HG02970 (cell line): Measurements from ENCODE around the gene NAT16.

Source experiments
- ATAC-seq: cut with Tn5 transposase; IDR thresholded peaks from one replicate; pipeline ENCODE4 v1.9.1; 2021; ENCODE audit warnings: mild to moderate bottlenecking, moderate library complexity, moderate number of reproducible peaks; ENCODE audit not compliant: unreplicated experiment, low FRiP score

Gene NAT16

DNA sequence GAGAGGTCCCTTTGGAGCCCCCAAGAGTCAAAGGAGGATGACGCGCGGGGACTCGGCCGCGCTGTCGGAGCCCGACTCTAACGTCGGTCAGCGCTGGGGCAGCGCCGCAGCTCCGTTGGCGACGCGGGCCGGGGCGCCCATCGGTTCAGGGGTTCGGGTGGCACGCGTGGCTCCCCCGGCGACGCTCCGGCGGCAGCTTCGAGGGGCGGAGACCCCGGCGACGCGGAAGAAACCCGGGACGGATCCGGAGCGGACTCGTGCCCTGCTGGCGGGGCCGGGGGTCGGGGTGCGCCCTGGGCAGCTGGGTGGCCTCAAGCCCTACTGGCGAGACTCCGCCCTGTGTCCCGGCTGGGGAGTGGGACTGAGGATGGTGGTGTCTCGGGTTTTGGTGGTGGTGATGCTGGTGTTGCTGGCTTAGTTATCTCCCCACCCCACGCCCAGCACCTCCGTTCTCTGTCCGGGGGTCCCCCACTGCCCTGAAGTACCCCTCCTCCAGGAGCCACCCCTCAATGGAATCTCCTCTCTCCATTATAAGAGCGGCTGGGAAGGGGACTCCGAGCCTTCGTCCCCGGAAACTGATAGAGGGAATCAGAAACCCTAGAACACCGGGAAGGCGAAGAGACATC lies at the start of gene NAT16:
TSS of gene NAT16 (minus strand) at position 164 of the 626 bp plus-strand sequence. CDS start 5,486 bp downstream, outside the sequence.
- no peak for ATAC-seq

DNA sequence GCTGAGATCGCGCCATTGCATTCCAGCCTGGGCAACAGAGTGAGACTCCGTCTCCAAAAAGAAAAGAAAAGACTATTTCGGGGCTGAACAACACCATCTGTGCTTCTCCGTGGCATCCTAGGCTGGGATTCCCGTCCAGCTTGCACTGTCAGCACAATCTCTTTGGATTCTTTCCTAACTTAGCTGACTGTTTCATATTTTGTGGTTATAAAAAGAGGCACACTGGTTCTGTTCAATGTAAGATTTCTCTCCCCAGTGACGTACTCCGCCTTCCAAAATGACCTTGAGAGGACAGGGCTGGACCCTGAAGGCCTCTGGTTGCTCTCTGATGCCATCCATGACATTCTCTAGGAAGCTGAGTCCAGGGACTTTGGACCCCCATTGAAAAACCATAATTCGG lies 46.6 kb upstream of the NAT16 start:
- no peak for ATAC-seq

DNA sequence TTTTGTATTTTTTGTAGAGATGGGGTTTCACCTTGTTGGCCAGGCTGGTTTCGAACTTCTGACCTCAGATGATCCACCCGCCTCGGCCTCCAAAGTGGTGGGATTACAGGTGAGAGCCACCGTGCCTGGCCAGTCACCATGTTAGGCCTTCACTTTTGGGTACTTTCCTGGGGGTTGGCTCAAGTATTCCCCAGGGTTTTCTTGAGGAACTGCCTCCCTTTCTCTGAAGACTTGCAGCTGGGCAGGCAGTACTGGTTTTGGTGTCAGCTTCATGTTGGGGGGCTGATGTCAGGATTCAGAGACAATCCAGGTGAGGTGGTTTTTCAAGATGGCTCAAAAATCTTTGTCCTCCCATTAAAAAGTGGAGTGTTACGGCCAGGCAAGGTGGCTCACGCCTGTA lies 45.6 kb upstream of the NAT16 start:
- ATAC-seq: no peak

DNA sequence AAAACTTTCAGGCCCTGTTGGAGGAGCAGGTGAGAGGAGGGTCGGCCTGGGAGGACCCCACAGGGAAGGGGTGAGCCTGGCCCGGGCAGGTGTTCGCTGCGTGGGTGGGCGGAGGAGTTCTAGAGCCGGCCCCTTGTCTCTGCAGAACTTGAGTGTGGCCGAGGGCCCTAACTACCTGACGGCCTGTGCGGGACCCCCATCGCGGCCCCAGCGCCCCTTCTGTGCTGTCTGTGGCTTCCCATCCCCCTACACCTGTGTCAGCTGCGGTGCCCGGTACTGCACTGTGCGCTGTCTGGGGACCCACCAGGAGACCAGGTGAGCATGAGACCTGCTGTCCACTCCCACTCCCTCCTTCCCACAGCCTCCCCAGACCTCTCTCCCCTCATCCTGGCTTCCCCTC lies 43.4 kb upstream of the NAT16 start:
- no peak for ATAC-seq

DNA sequence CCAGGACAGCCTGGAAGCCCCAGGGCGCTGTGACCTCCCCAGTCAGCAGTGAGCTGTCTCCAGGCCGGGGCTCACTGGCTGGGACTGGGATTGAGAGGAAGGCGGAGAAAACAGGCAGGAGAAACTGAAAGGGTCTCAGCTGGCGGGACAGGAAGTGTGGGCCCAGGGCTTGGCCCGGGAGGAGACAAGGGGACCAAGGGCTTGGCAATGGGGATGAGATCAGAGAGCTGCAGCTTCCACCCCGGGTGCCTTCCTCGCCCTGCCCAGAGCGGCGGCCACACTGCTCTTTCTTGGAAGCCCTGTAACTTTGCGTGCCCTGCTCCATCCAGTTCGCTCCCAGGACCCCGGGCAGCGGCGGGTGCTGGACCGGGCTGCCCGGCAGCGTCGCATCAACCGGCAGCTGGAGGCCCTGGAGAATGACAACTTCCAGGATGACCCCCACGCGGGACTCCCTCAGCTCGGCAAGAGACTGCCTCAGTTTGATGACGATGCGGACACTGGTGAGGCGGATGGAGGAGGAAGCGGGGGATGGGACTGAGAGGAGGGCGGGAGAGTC lies 42.3 kb upstream of the NAT16 start:
- no peak for ATAC-seq

DNA sequence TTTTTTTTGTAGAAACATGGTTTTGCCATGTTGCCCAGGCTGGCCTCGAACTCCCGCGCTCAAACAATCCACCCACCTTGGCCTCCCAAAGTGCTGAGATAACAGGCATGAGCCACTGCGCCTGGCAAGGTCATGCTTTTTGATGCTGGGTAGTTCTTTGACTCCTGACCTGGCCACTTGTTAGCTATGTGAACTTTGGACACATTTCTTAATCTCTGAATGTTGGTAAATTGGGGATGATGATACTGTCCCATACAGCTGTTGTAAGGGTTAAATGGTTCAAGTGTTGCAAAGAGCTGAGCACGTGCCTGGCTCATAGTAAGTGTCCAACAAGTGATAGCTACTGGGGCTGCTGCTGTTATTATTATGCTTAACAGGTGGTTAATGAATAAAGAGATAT lies 40.2 kb upstream of the NAT16 start:
- ATAC-seq: no peak

DNA sequence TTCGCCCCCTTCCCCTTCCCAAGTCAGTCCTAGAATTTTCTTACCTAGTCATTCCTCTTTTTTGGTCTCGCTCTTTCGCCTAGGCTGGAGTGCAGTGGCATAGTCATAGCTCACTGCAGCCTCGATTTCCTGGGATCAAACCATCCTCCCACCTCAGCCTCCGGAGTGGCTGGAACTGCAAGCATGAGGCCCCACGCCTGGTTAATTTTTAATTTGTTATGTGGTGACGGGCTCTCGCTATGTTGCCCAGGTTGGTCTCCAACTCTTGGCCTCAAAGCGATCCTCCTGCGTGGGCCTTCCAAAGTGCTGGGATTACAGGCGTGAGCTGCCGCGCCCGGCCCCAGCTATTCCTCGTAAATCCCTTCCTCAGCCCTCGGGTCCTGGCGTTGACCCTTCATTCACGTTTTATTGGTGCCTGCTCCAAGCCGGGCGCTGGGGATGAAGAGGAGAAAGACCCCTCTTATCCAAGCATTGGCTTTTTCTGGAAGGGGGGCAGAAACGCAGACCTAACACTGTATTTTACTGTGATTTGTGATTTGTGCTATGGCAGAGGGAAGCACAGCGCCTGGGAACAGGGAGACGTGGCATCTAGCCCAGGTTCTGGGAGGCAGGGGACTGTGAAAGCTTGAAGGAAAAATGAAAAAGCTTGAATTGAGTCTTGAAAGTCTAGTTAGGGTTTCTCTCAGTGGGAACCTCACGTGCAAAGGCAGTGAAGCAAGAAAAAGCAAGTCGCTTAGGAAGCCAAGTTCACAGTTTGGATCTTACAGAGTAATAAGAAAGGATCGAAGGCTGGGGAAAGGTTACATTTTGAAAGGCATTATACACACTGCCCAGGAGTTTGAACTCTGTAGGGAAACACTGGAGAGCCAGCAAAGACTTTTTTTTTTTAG lies 38.4 kb upstream of the NAT16 start:
- peak; percentile 22 for ATAC-seq

DNA sequence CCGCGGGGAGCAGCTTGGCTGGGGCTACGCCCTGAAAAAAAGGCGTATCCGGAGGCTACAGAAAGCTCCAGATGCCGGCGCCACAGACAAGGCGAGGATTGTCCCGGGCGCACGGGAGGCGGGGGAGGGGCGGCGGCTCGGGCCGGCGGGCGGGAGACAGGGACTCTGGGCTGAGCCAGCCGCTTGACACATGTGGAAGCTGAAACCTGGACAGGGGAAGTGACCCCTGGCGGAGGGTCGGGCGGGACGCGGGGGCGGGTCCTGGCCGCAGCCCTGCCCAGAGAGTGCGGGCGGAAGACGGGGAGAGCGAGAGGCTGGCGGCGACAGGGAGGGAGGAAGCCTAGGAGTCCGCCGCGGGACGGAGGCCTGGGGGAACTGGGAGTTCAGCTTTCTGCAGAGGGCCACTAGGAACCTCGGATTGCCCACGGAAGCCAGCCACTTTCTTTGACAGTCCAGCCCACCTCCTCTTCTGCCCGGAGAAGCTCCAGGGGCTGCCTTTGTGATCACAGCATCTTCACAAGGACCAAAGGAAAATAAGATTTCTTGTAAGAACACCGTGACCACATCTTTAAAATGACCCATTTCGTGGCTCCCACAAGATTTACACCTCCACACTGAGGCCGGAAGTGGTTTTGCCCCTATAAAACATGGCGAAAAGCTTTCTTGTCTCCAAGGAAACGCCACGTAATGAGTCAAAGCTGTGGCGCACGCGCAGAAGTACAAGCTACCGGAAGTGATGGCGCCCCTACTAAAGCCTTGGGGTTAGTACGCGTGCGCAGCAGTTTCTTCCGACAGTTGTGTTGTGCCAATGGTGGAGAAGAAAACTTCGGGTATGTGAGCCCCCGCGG lies 37.5 kb upstream of the NAT16 start, which contains the start of the genes PLOD3 and ZNHIT1:
TSS of gene PLOD3 (minus strand) at position 194 of the 848 bp plus-strand sequence. CDS start 307 bp downstream, outside the sequence.
TSS of gene ZNHIT1 (plus strand) at position 778 of the 848 bp plus-strand sequence. CDS start at position 809, 31 bp downstream.
- peak; percentile 71 for ATAC-seq

DNA sequence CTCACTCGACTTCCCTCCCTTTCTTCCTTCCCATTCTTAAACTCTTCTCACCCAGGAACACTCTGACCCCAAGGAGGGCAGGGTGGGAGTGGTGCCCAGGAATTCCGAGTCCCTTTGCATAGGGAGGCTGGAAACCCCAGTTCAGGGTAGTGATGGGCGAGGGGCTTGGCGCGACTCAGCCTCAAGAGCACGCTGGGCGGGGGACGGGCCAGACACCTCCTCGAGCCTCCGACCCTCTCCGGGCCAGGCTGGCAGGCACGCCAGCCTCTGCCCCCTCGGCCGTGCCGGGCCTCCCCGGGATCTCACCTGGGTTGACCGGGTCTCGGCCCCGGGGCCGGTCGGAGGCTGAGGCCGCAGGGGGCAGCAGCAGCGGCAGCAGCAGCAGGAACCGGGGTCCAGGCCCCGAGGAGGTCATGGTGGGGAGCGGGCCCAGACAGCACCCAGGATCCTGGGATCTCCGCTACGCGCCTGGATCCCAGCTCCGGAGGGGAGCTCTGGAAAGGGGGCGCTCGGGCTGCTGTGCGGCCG lies 36.8 kb upstream of the NAT16 start:
- ATAC-seq: peak; percentile 14

DNA sequence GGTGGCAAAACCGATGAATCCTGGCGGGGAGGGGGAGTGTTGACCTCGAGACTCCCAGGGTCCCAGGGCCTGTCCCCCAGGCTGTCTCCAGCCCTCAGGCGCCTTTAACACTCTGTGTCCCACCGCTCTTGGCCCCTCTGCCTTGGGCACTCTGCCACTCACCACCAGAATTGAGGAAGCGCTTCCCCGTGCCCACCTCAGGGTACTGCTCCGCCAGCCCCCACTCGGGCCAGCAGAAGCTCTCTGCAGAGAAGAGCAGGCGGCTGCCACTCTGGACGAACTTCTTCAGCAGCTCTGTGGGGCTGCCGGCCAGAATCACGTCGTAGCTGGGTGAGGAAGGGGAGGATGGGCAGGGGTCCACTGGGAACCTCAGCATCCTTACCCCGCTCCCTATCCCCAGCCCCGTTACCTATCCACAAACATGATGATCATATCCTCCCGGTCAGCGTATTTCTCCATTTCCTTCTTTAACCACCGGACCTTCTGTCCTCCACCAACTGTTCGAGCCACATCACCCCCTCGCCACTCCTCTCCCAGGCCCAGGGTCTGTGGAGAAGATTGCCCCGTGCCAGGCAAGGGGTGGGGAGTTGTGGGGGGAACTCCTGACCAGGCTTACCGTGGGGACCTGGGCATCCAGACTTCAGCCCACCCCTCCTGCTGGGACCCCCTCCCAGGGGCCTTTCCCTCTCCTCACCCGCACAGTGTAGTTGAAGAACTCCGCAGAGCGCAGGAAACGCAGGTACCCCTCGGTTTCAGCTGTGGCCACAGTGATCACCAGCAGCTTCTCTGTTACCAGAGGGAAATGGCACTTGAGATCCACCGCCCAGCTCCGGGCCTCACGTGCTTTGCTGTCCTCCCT lies 36.1 kb upstream of the NAT16 start:
- no peak for ATAC-seq

DNA sequence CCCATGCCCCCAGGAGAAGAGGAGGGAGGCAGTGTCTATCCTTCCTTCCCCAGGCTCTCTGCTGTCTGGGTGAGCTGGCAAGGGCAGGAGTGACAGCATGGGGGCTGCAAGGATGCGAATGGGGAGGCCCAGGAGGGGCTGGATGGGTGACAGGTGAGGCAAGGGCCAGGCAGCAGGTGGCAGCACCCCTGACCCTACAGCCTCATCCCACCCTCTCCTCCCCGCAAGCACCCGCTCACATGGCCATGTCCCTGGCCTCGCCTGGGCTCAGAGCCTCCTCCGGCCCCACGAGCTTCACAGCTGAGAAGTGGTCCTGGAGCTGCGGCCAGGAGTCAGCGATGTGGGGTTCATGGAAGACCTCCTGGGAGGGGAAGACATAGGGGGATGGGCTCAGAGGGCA lies 31.9 kb upstream of the NAT16 start:
- ATAC-seq: no peak

DNA sequence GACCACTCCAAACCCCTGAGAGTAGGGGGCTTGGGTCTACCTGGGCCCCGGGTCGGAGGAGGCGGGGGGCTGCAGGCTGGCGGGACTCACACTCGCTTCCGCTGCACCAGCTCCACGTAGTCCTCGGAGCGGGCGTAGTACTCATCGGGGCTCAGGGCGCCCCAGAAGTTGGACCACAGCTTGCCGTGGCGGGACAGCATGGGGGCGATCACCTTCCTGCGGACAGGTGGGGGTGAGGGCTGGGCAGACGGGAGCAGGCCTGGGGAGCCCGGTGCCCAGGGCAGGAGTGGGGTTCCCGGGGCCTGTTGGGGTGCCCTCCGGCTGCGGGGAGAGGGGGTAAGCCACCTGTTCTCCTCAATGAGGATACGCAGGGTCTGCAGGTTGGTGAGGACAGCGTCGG lies 31.4 kb upstream of the NAT16 start:
- no peak for ATAC-seq

DNA sequence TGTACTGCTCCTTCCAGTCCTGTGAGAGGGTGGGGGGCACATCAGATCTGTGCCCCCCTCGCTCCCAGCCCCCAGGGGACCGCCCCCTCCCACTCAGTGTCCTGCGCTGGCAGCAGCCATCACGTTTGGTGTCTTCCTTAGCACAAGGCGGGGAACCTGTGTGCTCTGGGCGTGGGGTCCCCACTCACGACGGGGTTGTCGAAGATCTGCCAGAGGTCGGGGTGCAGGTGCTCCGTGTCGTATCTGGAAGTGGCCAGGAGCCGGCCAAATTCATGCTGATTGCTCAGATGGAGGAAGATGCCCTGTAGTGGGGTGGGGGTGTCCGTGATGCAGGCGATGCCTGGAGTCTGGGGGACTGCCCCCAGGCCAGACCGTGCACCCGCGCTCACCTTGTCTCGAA lies 30.1 kb upstream of the NAT16 start:
- no peak for ATAC-seq

DNA sequence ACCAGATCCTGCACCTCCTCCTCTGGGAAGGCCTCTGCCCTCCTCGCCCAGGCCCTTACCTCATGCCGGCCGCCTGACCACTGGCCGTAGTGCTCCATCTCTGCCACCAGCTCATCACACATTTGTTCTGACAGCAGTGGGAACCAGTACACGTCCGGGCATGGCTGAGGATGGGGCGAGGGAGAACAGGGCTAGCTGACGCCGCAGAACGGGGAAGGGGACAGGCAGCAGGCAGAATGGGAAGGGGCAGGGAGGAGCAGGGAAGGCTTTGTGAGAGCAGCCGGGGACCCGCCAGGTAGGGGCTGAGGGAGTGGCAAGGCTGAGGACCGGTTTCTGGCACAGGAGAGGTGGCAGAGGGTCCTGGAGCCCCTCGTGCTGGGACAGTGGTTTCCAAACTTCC lies 28.7 kb upstream of the NAT16 start:
- ATAC-seq: no peak

DNA sequence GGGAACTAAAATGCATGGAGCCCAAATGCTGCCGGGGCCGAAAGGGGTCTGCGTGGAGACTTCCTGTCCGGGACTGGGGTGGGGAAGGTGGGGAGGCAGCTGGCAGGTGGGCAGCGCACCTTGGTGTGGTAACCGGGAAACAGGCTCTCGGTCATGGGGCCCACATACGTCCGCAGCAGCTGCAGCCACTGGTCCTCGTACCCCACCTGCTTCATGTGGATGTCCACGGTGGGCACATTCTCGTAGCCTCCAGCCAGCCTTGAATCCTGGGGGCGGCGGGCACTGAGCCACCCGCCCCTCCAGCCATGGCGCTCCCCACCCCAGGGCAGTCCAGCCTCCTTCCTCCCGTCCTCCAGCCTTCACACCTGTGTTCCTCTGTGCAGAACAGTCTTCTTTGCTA lies 27.4 kb upstream of the NAT16 start:
- ATAC-seq: no peak

DNA sequence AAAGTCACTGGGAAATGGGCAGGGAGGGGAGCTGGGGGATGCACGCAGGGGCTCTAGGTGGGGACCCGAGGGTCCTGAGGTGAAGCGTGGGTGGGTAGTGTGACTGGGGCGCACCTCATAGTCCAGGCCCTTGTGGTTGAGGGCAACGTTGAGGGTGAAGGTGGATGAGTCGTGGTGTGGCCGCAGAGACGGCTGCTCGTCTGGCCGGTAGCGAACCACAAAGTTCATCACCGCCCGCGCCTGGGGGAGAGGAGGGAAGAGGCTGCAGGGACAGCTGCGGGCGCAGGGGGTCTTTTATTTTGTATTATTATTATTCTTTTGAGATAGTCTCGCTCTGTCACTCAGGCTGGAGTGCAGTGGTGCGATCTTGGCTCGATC lies 26.6 kb upstream of the NAT16 start:
- no peak for ATAC-seq

DNA sequence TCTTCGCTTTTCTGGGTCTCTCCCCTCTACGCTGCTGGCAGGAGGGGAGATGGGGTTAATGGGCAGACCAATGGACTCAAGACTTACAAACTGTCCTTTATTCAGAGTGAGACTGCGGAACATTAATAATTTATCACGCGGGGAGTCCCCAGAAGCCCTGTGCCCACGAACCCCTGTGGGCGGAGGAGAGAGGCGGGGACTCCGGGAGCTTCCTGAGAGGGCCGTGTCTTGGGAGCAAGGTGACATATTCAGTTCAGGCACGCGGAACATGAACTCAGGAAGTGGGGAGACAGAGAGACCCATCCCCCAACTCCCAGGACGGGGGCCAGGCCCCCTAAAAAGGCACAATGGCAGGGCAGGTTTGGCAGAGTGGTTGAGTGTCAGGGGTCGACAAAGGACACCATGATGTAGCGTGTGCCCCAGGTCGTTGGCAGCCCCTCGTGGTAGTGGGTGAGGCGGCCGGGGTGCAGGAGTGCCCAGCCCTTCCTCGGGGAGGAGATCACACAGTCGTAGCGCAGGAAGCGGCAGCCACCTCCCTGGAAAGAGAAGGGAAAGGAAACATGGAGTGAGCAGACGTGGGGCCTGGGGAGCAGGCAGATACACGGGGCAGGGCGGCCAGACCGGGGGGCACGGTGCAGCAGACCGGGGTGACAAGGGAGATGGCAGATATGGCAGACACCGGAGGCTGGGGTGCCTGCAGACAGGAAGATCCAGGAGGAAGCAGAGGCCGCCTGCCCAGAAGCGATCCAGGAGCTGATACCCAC lies 26.0 kb upstream of the NAT16 start:
- no peak for ATAC-seq
